GM19452 (cell line): ENCODE measurements around the gene KIF1A.
"Not testable (repeated sequence)": the region's sequence is repeated elsewhere in the genome, so short reads cannot be mapped to it uniquely, and the experiment has no call there.

Experiments
- ATAC-seq: cut with Tn5 transposase; IDR thresholded peaks from one replicate; pipeline ENCODE4 v1.9.1; 2021; ENCODE audit not compliant: unreplicated experiment

The KIF1A gene

GRCh38 chr2:240689975-240690374 is 130.0 kb downstream of the KIF1A start:
- ATAC-seq = no peak

GRCh38 chr2:240688553-240688919 is 131.5 kb downstream of the KIF1A start:
- no peak for ATAC-seq

GRCh38 chr2:240687741-240688552 is 132.1 kb downstream of the KIF1A start:
- ATAC-seq = no peak

GRCh38 chr2:240687045-240687740 is 132.8 kb downstream of the KIF1A start:
- ATAC-seq = no peak

GRCh38 chr2:240686460-240686859 is 133.6 kb downstream of the KIF1A start:
- ATAC-seq = no peak

GRCh38 chr2:240685771-240686371 is 134.1 kb downstream of the KIF1A start:
- ATAC-seq = no peak

- not testable (repeated sequence) for ATAC-seq
These were observed 135.9 kb downstream of the KIF1A start for GRCh38 chr2:240683980-240684728.

GRCh38 chr2:240683329-240683979 is 136.6 kb downstream of the KIF1A start:
- not testable (repeated sequence) for ATAC-seq

GRCh38 chr2:240682431-240683224 is 137.4 kb downstream of the KIF1A start, which contains the start of gene AQP12B:
Gene AQP12B, minus strand, starts transcription at chr2:240682885. Its CDS starts 48 bp downstream, at chr2:240682837.
- ATAC-seq = not testable (repeated sequence)

- not testable (repeated sequence) for ATAC-seq
These were observed 139.8 kb downstream of the KIF1A start for GRCh38 chr2:240680185-240680584.

- ATAC-seq = not testable (repeated sequence)
These were observed 141.1 kb downstream of the KIF1A start for GRCh38 chr2:240678909-240679308.

GRCh38 chr2:240678043-240678442 is 142.0 kb downstream of the KIF1A start:
- ATAC-seq = not testable (repeated sequence)

- ATAC-seq = not testable (repeated sequence)
These were observed 144.7 kb downstream of the KIF1A start for GRCh38 chr2:240675345-240675744.

- ATAC-seq = not testable (repeated sequence)
These were observed 145.4 kb downstream of the KIF1A start for GRCh38 chr2:240674461-240675184.

- ATAC-seq = no peak
These were observed 147.3 kb downstream of the KIF1A start for GRCh38 chr2:240672701-240673190.

- no peak for ATAC-seq
These were observed 147.8 kb downstream of the KIF1A start for GRCh38 chr2:240672076-240672700.

- ATAC-seq = no peak
These were observed 149.1 kb downstream of the KIF1A start for GRCh38 chr2:240670950-240671349.

- ATAC-seq = no peak
These were observed 149.6 kb downstream of the KIF1A start for GRCh38 chr2:240670402-240670801.
